Activated gamma-delta T cell treated with Interleukin-2 at 50 U/mL for 16 hours (primary cell): ENCODE measurements around the gene ZNF831.
A peak's percentile ranks its signal among the peaks of the same experiment; 100 is the strongest.

ENCODE experiments used
- DNase-seq: peaks from one replicate; pipeline ENCODE4 v3.0.0-alpha.2; 2020

Gene ZNF831

DNA sequence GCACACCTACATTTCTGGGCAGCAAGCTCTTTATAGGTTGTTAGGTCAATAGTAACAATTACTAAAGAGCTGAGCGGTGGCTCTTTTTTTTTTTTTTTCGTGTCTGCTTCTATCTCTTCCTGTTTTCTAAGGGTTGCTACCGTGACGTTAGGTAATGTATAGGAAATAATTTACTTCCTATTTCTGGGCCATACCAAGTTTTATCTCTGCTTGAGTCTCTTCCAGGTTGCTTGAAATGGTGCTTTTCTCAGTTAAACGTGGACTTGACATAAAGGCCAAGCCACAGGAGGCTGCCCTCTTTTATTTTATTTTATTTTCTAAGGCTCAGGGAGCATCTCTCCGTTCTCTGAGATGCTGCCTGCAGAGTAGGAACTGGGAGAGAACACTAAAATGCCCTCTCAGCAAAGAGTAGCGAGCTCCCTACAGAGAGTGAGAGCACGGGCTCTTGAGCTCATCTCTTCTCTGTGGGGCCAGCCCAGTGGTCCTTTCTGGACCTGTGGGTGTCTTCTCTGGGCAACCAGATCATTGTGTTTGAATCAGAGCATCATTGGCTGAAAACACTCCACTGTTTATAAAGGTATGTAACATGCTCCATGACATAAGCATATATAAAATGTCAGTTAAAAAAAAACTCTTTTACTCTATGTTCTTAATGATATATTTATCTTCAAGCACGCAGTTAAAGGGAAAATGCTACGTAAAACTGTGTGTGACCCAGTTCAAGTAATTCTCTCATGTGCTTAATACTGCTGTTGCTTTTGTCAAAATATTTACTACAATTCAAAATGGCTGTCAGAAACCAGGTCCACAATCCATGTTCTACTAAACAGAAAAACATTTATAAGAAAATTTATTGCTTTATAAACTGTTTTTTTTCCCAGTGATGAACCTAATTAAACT is at the start of gene ZNF831:
TSS of gene ZNF831 (plus strand) at position 191 of the 900 bp plus-strand sequence. CDS start 27,199 bp downstream, outside the sequence.
- DNase-seq = no peak

DNA sequence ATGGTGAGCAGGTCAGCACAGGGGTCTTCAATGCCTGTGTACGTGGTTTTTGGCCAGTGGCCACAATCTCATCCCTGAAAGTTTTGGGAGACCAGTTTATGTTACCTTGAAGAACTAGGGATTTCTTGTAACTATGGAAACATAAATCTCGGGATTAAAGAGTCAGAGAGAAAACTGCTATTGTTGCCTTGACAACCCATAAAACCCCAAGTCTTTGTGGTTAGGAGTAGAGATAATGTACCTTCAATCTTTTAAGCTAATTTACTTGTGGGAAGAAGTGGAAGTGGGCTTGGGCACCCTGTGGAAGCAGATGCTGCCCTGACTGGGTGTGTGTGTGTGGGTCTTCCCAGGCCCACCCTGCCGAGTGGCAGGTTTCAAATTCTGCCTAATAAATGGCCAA is 46.1 kb upstream of the ZNF831 start:
- no peak for DNase-seq

DNA sequence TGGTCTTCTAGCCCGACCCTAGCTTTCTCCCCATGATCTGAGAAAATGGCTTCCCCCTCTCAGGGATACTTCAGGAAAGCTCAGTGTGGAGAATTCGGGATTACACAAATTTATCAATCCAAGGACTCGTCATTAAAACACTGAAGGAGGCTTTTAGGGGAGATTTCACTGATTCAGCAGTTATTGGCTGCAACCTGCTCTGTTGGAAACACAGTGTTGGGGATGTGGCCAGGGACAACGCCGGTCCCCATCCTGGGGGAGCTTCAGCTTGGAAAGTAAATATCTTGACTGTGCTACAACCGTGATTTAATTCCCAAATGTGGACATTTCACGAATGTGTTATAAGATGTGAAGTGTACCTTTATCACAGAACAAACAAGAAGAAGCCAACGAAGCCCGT is 44.8 kb upstream of the ZNF831 start:
- no peak for DNase-seq

DNA sequence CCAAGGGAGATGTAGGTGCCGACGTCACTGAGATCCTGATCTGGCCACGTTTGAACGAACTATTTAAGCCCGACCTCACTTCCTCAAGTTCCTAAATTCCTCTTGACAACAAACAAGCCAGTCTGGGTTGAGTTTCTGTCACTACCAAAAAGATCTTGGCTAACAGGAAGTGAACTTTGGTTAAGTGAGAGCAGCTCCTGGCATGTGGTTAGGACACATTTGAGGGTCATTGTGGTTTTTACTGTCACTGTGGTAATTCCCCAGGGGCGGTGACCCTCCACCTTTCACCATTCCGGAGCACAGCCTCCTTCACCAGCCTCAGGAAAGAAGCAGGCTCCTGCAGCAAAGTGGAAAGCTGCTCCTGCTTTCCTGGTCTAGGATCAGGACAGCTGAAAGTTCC is 43.1 kb upstream of the ZNF831 start:
- DNase-seq = peak; percentile 17

DNA sequence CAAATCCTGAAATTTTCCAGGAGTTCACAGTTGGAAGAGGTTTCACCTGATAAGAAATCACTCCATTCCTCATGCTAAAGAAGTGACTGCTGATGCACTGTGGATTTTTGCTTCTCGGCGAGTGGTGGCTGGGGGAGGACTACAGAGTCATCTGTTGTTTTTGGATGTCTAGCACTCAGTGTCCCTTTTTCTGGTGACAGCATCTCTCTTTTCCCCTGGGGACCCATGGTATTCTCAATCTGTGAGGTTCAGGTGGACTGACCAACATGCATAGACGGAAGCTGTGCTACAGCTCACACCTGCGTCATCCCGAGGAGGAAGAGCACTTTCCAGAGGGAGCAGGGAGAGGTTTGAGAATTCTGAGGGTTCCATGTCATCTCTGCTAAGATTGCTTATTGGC is 42.7 kb upstream of the ZNF831 start:
- no peak for DNase-seq

GRCh38 chr20:59121714-59122565 is 41.7 kb upstream of the ZNF831 start:
- DNase-seq = no peak

DNA sequence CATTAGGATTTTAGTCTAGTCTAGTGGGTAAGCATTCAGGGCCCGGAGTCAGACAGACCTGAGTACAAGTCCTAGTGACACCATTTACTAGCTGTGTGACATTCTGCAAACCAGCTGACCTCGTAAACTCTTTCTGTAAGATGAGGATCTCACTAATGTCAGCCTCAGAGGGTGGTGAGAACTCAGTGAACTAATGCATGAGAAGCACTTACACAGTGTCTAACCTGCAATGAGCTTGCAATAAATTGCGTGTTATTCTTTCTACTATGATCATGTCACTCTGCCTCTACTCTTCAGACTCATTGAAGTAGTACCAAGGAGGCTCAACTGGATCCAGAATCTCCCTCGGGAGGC is 41.1 kb upstream of the ZNF831 start:
- DNase-seq = no peak

GRCh38 chr20:59123011-59123677 is 40.5 kb upstream of the ZNF831 start:
- DNase-seq = peak; percentile 31

DNA sequence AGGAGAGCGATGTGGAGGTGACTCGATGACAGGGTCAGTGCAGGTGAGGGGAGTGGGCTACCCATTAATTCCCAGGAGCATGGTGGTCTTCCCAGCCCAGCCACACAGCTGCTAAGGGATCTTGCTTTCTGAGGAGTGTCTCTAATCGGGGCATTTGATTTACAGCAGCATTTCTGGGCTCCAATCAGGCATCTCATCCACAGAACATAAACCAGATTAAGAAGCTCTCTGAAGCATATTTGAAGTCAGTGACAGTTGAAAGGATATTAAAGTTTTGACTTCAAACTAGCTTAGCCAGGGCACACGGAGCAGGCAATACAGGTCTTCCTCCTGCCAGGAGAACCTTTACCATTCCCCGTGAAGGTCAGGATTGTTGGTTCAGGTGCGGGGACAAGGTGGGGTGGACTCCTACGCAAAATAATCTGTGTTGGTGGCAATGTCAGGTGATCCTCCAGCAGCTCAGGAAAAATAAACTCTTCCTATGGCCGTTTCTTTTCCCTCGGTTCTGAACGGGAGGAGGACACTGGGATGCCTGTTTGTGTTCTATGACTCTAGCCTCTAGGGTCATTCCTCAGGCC is 39.9 kb upstream of the ZNF831 start:
- DNase-seq = no peak

DNA sequence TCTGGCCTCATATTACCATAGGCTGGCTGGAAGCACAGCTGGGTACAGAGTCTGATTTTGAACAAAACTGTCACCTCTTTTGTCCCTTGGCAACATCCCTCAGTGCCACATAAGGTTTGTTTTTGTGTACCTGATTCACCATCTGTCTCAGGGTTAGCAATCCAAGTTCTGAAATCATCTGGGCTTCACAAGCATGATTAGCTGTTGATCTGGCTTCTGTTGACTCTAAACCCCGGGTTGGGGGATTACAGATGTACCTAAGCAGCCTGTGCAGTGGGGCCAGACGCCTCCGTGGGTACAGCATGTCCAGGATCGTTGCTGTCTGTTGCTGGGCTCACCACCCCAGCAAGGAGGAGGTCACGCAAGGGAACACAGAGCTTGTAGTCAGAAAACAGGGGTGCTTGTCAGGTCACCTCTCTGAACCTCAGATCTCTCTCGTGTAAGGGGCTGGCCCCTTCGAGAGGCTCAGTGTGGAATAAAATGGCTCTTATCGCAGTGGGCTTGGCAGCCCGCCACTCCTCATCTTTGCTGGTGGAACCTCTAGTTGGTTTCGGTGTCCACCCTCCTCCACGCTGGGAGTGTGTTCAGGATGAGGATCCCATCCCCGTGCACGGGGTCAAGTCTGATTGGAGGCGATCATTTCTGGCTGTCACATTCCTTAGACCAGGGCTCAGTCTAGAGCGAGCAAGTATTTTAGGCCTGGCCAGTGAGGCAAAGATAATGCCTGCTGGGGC is 39.2 kb upstream of the ZNF831 start:
- DNase-seq = no peak

DNA sequence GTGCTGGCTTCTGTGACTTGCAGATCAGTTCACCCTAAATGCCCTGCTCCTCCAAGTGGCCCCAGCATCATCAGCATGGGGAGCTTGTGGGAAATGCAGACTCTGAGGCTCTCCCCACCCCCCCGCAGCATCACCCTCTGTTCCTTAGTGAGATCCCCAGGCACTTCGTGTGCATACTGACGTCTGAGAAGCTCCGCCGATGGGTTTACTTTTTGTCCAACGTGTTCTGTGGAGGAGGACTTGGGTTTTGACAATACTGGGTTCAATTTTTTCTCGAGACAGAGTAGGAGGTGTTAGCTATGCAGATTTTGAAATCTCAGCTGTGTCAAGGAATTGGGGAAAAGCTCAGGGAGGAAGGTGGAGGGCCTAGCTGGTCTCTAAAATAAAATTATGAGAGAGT is 38.3 kb upstream of the ZNF831 start:
- DNase-seq = no peak

GRCh38 chr20:59125836-59126235 is 37.8 kb upstream of the ZNF831 start:
- no peak for DNase-seq

DNA sequence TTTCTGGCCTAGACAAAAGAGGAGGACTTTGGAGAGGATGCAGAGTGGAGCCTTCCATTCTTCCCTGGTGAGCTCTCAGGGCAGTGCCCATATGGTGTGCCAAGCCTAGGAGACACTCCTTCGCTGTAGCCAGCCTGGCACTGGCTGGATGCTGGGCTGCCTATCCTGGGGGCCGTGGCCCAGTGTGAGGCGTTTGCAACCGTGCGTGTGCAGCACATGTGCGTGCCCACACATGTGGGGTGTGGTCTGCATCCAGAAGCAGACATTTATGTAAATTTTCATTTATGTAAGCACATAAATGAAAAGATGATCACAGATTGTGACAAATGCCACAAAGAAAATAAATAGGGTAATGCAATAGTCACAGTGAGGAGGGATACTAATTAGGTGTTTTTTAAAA is 35.8 kb upstream of the ZNF831 start:
- DNase-seq = no peak

GRCh38 chr20:59131551-59132285 is 31.9 kb upstream of the ZNF831 start:
- DNase-seq = no peak

DNA sequence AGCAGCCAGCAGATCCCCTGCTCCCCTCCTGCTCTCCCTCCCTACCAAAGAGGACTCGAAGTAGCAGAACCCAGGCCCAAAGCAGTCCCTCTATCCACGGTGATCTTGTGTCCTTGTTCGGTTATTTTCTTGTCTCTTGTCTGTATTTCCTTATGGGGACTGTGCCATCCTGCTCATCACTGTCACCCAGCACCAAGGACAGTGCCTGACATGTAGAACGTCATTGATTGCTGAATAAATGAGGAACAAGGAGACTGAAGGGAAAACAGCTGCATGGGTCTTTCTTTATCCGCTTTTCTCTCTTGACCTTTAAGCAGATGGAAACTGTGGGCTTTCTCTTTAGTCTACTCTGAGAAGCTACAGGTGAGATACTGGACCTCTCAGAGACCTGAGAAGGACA is 29.4 kb upstream of the ZNF831 start:
- DNase-seq = no peak

- DNase-seq = no peak
These were observed 28.5 kb upstream of the ZNF831 start for GRCh38 chr20:59135093-59135492.

DNA sequence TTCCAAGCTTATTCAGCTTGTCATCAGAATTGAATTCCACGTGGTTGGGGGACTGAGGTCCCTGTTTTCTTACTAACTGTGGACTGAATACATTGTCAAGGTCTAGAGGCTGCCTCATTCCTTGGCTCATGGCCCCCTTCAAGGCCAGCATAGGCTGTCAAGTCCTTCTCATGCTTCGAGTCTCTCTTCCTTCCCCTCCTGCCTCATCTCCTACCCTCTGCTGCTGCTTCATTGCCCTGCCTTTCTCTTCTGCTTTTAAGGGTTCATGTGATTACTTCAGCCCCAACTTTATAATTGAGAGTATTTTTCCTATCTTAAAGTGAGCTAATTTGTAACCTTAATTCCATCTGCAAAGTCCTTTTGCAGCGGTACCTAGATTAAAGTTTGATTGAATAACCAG is 27.6 kb upstream of the ZNF831 start:
- no peak for DNase-seq

- no peak for DNase-seq
These were observed 26.1 kb upstream of the ZNF831 start for GRCh38 chr20:59137532-59137931.

- DNase-seq = no peak
These were observed 25.4 kb upstream of the ZNF831 start for GRCh38 chr20:59138114-59138748.

DNA sequence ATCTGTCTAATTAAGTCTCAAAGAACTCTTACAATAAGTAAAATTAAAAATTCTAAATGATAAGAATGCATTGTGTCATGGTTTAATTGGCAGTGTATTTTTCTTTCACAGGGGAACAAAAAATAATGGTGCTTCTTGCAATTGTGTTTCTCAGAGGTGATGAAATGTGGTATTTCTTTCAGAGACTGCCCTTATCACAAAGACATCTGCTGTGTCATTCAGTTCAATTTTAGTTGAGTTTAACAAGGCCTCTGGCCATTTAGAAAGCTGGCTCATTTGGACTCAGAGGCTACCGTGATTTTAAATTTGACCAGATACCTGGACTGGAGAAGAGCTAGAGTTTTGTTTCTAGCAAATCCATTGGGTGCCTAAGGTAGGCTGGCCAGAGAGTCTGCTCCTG is 23.6 kb upstream of the ZNF831 start:
- no peak for DNase-seq
